HG03439 (cell line): Measurements from ENCODE around the gene CRYBB3.
"Not testable (repeated sequence)": the region's sequence is repeated elsewhere in the genome, so short reads cannot be mapped to it uniquely, and the experiment has no call there.

Experiments
- ATAC-seq: cut with Tn5 transposase; IDR thresholded peaks from one replicate; pipeline ENCODE4 v1.9.1; 2021; ENCODE audit warnings: mild to moderate bottlenecking, moderate library complexity; ENCODE audit not compliant: unreplicated experiment

Gene CRYBB3

GRCh38 chr22:25238058-25238457, 38.4 kb downstream of the CRYBB3 start:
- ATAC-seq = not testable (repeated sequence)

- ATAC-seq = not testable (repeated sequence)
These were observed 55.5 kb downstream of the CRYBB3 start for GRCh38 chr22:25255169-25255568.
